ES-I3 (cell line): ENCODE results near the gene ZFP1.
A peak's percentile ranks its signal among the peaks of the same experiment; 100 is the strongest.
"Not testable (repeated sequence)": the region's sequence is repeated elsewhere in the genome, so short reads cannot be mapped to it uniquely, and the experiment has no call there.

Experiments used
- H3K36me3 ChIP-seq: 2 replicates; pipeline ENCODE4 v1.6.1; 2013; ENCODE audit warnings: mild to moderate bottlenecking, low read length, control low read depth, moderate library complexity; ENCODE audit not compliant: insufficient read depth
- H3K4me1 ChIP-seq: 2 replicates; pipeline ENCODE4 v1.6.1; 2013; ENCODE audit warnings: mild to moderate bottlenecking, control low read depth, low read length; ENCODE audit not compliant: insufficient read depth
- H3K9ac ChIP-seq: 2 replicates; pipeline ENCODE4 v1.6.1; 2013; ENCODE audit warnings: low read depth, mild to moderate bottlenecking, low read length, moderate library complexity
- H3K9me3 ChIP-seq: 2 replicates; pipeline ENCODE4 v1.6.1; 2013; ENCODE audit warnings: mild to moderate bottlenecking, low read length, moderate library complexity; ENCODE audit not compliant: control insufficient read depth, insufficient read depth

Gene ZFP1

DNA sequence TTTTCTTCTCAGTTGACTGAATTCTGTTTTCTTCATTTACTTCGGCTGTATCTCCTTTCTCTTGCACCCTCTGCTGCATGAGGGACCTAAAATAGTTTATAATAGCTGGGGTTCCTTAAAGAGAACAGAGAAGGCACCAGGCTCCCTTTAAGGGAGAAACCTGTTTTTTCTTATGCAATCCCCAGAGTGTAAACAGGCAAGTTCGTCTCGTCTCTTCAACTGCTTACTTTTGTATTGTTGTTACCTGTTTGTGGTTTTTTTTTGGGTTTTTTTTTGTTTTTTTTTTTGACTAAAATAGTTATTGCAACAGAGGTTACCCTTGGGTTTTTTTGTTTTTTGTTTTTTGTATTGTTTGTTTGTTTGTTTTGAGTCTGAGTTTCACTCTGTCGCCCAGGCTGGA, 28.1 kb upstream of the ZFP1 start:
- Histone ChIP-seq H3K9ac (no peak overlapping the region), H3K36me3 (no peaks in the 10 kb centered on the region), H3K9me3 (peaks cover 17% of the 10 kb centered on the region), H3K4me1 (no peaks in the 10 kb centered on the region)

GRCh38 chr16:75121949-75122568, 26.3 kb upstream of the ZFP1 start:
- Histone ChIP-seq H3K9ac (no peak overlapping the region), H3K4me1 (no peaks in the 10 kb centered on the region), H3K9me3 (peaks cover 16% of the 10 kb centered on the region), H3K36me3 (no peaks in the 10 kb centered on the region)

DNA sequence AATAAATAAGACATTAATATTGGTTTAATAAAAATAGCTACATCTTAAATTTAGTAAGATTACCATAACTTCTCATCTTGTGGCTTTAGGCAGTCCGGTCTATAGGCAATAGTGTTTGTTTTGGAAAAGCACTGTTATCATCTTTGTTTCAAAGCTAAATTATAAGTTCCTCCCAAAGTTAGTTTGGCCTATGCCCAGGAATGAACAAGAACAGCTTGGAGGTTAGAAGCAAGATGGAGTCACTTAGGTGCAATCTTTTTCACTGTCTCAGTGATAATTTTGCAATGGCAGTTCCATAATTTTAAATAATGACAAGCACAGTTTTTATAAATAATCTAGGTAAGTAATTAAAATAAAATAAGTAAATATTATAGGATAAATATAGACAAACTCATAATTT, 25.7 kb upstream of the ZFP1 start:
- no peaks in the 10 kb centered on the region for H3K36me3 ChIP-seq
- H3K9ac ChIP-seq = no peak overlapping the region
- no peaks in the 10 kb centered on the region for H3K4me1 ChIP-seq
- H3K9me3 ChIP-seq = peaks cover 18% of the 10 kb centered on the region

- no peak overlapping the region for H3K9ac ChIP-seq
- H3K9me3 ChIP-seq = peaks cover 5% of the 10 kb centered on the region; the same call in 1 of the 2 replicates
- no peaks in the 10 kb centered on the region for H3K4me1 ChIP-seq
Measured at GRCh38 chr16:75127713-75128415, 20.5 kb upstream of the ZFP1 start.

GRCh38 chr16:75129421-75130149, 18.7 kb upstream of the ZFP1 start:
- not testable (repeated sequence) for H3K36me3 ChIP-seq, H3K9me3 ChIP-seq, H3K4me1 ChIP-seq, H3K9ac ChIP-seq

More at GRCh38 chr16:75127713-75128415, 20.5 kb upstream of the ZFP1 start:
- H3K36me3 ChIP-seq = no peaks in the 10 kb centered on the region

DNA sequence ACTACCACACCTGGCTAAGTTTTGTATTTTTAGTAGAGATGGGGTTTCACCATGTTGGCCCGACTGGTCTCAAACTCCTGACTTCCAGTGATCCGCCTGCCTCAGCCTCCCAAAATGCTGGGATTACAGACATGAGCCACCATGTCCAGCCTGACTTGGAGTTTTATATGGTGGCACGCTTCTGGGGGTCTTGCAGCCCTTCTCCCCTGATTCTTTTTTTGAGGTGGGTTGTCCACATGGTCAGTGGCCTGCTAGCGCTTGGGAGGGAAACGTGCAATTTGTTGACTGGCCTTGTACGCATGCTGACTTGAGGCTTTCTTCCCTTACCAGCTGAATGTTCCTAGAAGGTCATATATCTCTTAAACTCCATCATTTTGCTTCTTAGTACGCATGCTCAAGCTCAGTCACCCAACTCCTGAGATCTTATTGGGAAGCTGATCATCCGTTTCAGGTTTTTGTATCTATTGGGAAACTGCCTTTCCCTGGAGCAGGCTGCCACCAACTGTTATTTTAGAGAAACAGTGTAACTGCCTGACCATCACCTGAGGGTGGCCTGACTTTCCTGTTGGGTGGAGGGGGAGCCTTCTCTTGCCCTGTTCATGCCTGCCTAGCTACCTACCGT, 18.1 kb upstream of the ZFP1 start:
- H3K9ac ChIP-seq = no peak overlapping the region
- no peaks in the 10 kb centered on the region for H3K4me1 ChIP-seq
- H3K9me3 ChIP-seq = 0 out of 2 replicates have a peak, but pooled peaks cover 5% of the 10 kb centered on the region
- H3K36me3 ChIP-seq = no peaks in the 10 kb centered on the region

GRCh38 chr16:75131081-75131480, 17.2 kb upstream of the ZFP1 start:
- Histone ChIP-seq H3K4me1 (no peaks in the 10 kb centered on the region), H3K9me3 (0 out of 2 replicates have a peak, but pooled peaks cover 5% of the 10 kb centered on the region), H3K9ac (no peak overlapping the region), H3K36me3 (no peaks in the 10 kb centered on the region)

- H3K36me3 ChIP-seq = no peaks in the 10 kb centered on the region
- H3K4me1 ChIP-seq = no peaks in the 10 kb centered on the region
- H3K9ac ChIP-seq = no peak overlapping the region
- H3K9me3 ChIP-seq = no peaks in the 10 kb centered on the region
Measured at GRCh38 chr16:75138233-75138632, 10.1 kb upstream of the ZFP1 start.

DNA sequence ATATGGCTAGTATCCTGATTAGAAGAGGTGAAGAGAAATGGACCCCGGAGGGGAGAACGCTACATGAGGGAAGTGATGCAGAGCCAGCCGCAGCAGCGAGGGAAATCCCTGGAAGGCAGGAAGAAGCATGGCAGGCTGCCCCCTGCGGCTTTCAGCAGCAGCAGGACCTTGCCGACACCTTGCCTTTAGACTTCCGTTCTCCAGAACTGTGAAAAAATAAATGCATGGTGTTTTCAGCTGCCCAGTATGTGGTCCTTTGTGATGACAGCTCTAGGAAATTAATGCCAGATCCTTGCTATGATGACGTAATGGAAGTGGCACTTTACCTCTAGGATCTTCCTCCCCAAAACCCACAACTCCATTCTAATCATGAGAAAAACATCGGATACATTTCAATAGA, 9.7 kb upstream of the ZFP1 start:
- H3K9ac ChIP-seq = no peak overlapping the region
- no peaks in the 10 kb centered on the region for H3K9me3 ChIP-seq
- no peaks in the 10 kb centered on the region for H3K36me3 ChIP-seq
- no peaks in the 10 kb centered on the region for H3K4me1 ChIP-seq

- Histone ChIP-seq H3K36me3 (no peaks in the 10 kb centered on the region), H3K9me3 (no peaks in the 10 kb centered on the region), H3K9ac (no peak overlapping the region), H3K4me1 (no peaks in the 10 kb centered on the region)
Measured at GRCh38 chr16:75139498-75139897, 8.8 kb upstream of the ZFP1 start.

GRCh38 chr16:75143941-75144340, 4.4 kb upstream of the ZFP1 start:
- 0 out of 2 replicates have a peak, but pooled peaks cover 3% of the 10 kb centered on the region for H3K9me3 ChIP-seq
- H3K9ac ChIP-seq = no peak overlapping the region
- no peaks in the 10 kb centered on the region for H3K4me1 ChIP-seq
- H3K36me3 ChIP-seq = no peaks in the 10 kb centered on the region

GRCh38 chr16:75147968-75148310, 385 bp upstream of the ZFP1 start:
- Histone ChIP-seq H3K9ac (peak overlapping the region; percentile 93; the same call in 1 of the 2 replicates), H3K4me1 (no peaks in the 10 kb centered on the region), H3K9me3 (peaks cover 16% of the 10 kb centered on the region; the same call in 1 of the 2 replicates), H3K36me3 (no peaks in the 10 kb centered on the region)

DNA sequence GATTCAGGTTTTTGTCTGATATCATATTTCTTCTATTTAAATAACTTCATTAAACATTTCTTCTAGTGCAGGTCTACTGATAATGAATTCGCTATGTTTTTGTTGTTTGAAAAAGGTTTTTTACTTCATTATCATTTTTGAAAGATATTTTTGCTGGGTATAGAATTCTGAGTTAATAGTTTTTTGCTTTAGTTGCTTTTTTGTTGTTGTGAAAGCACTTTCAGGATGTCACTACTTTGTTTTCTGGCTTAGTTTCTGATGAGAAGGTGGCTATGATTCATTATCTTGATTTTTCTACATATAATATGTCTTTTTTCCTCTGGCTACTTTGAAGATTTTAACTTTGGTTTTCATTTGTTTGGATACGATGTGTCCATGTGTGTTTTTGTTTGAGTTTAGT, 3.5 kb downstream of the ZFP1 start:
- no peaks in the 10 kb centered on the region for H3K4me1 ChIP-seq
- no peak overlapping the region for H3K9ac ChIP-seq
- H3K36me3 ChIP-seq = 0 out of 2 replicates have a peak, but pooled peaks cover under 1% of the 10 kb centered on the region
- peaks cover 19% of the 10 kb centered on the region; the same call in 1 of the 2 replicates for H3K9me3 ChIP-seq

DNA sequence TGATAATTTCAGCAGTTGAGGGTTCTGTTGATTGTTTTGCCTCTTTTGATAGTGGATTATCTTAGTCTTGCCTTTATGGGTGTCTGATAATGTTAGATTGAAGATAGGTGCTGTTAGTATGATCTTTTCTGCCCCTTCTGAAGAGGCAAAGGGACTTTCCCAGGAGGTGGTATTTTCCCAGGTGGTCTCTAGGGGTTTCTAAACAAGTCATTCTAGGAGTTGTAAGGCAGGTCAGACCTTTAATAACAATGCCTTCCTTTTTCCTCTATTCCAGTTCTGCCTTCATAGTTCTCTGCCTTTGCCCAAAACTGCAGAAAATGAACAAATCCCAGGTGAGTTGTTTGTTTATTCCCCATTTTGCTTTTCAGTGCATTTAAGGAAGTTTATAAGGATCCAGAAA, 4.3 kb downstream of the ZFP1 start:
- no peak overlapping the region for H3K9ac ChIP-seq

More for the DNA sequence above, 4.3 kb downstream of the ZFP1 start:
- H3K4me1 ChIP-seq = no peaks in the 10 kb centered on the region
- 0 out of 2 replicates have a peak, but pooled peaks cover 3% of the 10 kb centered on the region for H3K36me3 ChIP-seq
- peaks cover 21% of the 10 kb centered on the region; the same call in 1 of the 2 replicates for H3K9me3 ChIP-seq
